NCI-H82 treated with DMSO at 0.1 percent for 48 hours (cell line): Measurements from ENCODE around the gene MED27.

Experiments used
- DNase-seq: peaks from one replicate; lab custom pipeline; 2025; ENCODE audit not compliant: unreplicated experiment; lab: John Stamatoyannopoulos, UW

The MED27 gene

GRCh38 chr9:131823701-131824146 is 255.9 kb downstream of the MED27 start:
- no peak for DNase-seq

- DNase-seq, result no peak
Measured at GRCh38 chr9:131818089-131818488, 261.6 kb downstream of the MED27 start.

- DNase-seq, result peak; percentile 36
Measured at GRCh38 chr9:131817627-131818026, 262.0 kb downstream of the MED27 start.

- DNase-seq, result no peak
Measured at GRCh38 chr9:131817073-131817472, 262.6 kb downstream of the MED27 start.

GRCh38 chr9:131815970-131816873 is 263.4 kb downstream of the MED27 start:
- DNase-seq, result no peak

- no peak for DNase-seq
Measured at GRCh38 chr9:131814707-131815106, 265.0 kb downstream of the MED27 start.

GRCh38 chr9:131813116-131813515 is 266.6 kb downstream of the MED27 start:
- no peak for DNase-seq

- DNase-seq, result no peak
Measured at GRCh38 chr9:131812116-131812790, 267.4 kb downstream of the MED27 start.

- no peak for DNase-seq
Measured at GRCh38 chr9:131811405-131811804, 268.3 kb downstream of the MED27 start.

- peak; percentile 30 for DNase-seq
Measured at GRCh38 chr9:131810351-131811170, 269.1 kb downstream of the MED27 start.
